CD14-positive monocyte (primary cell): ENCODE results near the gene OXTR. TPM values are rescaled to one million over a fixed set of nuclear protein-coding genes. Genes with fewer than 3 reads are reported as not detected.

Experiments
- DNase-seq, 3 donors: peaks; one replicate each; pipeline ENCODE4 v3.0.0-alpha.2; 2011 to 2022
- H2AFZ ChIP-seq: 2 replicates; pipeline ENCODE4 v1.6.0; 2012; ENCODE audit warnings: mild to moderate bottlenecking, low read depth, low read length, inconsistent platforms; ENCODE audit not compliant: insufficient read depth, poor library complexity, severe bottlenecking
- H3K27ac ChIP-seq, 2 donors: 1 replicate in 1 of 2; 2 replicates in 1 of 2; pipeline ENCODE4 v1.5.1; 2012 to 2013; ENCODE audit warnings: low read length in 2 of 2, control low read depth in 1 of 2, inconsistent platforms in 1 of 2, low read depth in 1 of 2, mild to moderate bottlenecking in 1 of 2
- H3K27me3 ChIP-seq, 2 donors: one replicate each; pipeline versions ENCODE4 v1.6.0 to v1.6.1; 2011 to 2013; ENCODE audit warnings: low read length in 2 of 2; ENCODE audit not compliant: control insufficient read depth in 2 of 2, insufficient read depth in 2 of 2
- H3K36me3 ChIP-seq, 2 donors: replicated peaks in 1 of 2; 1 replicate in 1 of 2; 2 replicates in 1 of 2; pipeline versions ENCODE4 v1.5.1 to v1.6.1; 2012 to 2013; ENCODE audit warnings: low read length in 2 of 2, control low read depth in 1 of 2, inconsistent platforms in 1 of 2, mild to moderate bottlenecking in 1 of 2; ENCODE audit not compliant: insufficient read depth in 2 of 2, control insufficient read depth in 1 of 2
- H3K4me1 ChIP-seq, 2 donors: 1 replicate in 1 of 2; 2 replicates in 1 of 2; pipeline versions ENCODE4 v1.5.1 to v1.6.1; 2012 to 2013; ENCODE audit warnings: low read length in 2 of 2, control low read depth in 1 of 2, inconsistent platforms in 1 of 2, mild to moderate bottlenecking in 1 of 2, moderate library complexity in 1 of 2; ENCODE audit not compliant: insufficient read depth in 2 of 2, control insufficient read depth in 1 of 2
- H3K4me2 ChIP-seq: replicated peaks from 2 replicates; pipeline ENCODE3; 2012; ENCODE audit warnings: low read length, moderate library complexity, mild to moderate bottlenecking; ENCODE audit not compliant: poor library complexity, severe bottlenecking; ENCODE audit errors: extremely low read depth
- H3K4me3 ChIP-seq, 3 experiments: fragments of 200-600 bp in 1 of 3; sonication (generic) in 1 of 3; replicated peaks in 1 of 3; 1 replicate in 2 of 3; 2 replicates in 1 of 3; pipeline ENCODE4 v1.5.1; 2011 to 2013; ENCODE audit warnings: low read length in 3 of 3, mild to moderate bottlenecking in 3 of 3, control low read depth in 2 of 3, low read depth in 2 of 3, inconsistent platforms in 1 of 3, moderate library complexity in 1 of 3
- H3K79me2 ChIP-seq: 2 replicates; pipeline ENCODE4 v1.6.0; 2012; ENCODE audit warnings: mild to moderate bottlenecking, control low read depth, inconsistent platforms, low read length, moderate library complexity; ENCODE audit not compliant: insufficient read depth
- H3K9ac ChIP-seq: 2 replicates; pipeline ENCODE4 v1.6.0; 2017; ENCODE audit warnings: low read length, mild to moderate bottlenecking; ENCODE audit not compliant: insufficient read depth, poor library complexity, severe bottlenecking
- H3K9me3 ChIP-seq, 2 donors: replicated peaks in 1 of 2; 1 replicate in 1 of 2; 2 replicates in 1 of 2; pipeline versions ENCODE4 v1.5.1 to v1.6.1; 2012 to 2013; ENCODE audit warnings: low read length in 2 of 2, control low read depth in 1 of 2; ENCODE audit not compliant: control insufficient read depth in 1 of 2, insufficient read depth in 1 of 2
- H4K20me1 ChIP-seq: 2 replicates; pipeline ENCODE4 v1.6.0; 2012; ENCODE audit warnings: mild to moderate bottlenecking, low read length, control low read depth, moderate library complexity; ENCODE audit not compliant: insufficient read depth
- H3K27ac Mint-ChIP-seq, 7 donors: one replicate each; pipeline ENCODE4 v1.8.0; 2020; ENCODE audit warnings: mild to moderate bottlenecking in 7 of 7, mixed read lengths in 7 of 7, moderate library complexity in 6 of 7, inconsistent platforms in 2 of 7
- H3K27me3 Mint-ChIP-seq, 3 donors: one replicate each; pipeline ENCODE4 v1.8.0; 2021 to 2022; ENCODE audit warnings: low read depth in 3 of 3, mild to moderate bottlenecking in 3 of 3, mixed read lengths in 3 of 3, moderate library complexity in 3 of 3, inconsistent platforms in 1 of 3
- H3K36me3 Mint-ChIP-seq, 2 donors: one replicate each; pipeline ENCODE4 v1.8.0; 2020; ENCODE audit warnings: mixed read lengths in 2 of 2, inconsistent platforms in 1 of 2, mild to moderate bottlenecking in 1 of 2
- H3K4me1 Mint-ChIP-seq: one replicate; pipeline ENCODE4 v1.8.0; 2020; ENCODE audit warnings: mild to moderate bottlenecking, mixed read lengths
- H3K4me3 Mint-ChIP-seq, 2 donors: one replicate each; pipeline ENCODE4 v1.8.0; 2020; ENCODE audit warnings: mild to moderate bottlenecking in 2 of 2, mixed read lengths in 2 of 2, moderate library complexity in 1 of 2
- H3K9me3 Mint-ChIP-seq, 7 donors: one replicate each; pipeline ENCODE4 v1.8.0; 2020 to 2022; ENCODE audit warnings: mixed read lengths in 7 of 7, mild to moderate bottlenecking in 6 of 7, moderate library complexity in 6 of 7, inconsistent platforms in 2 of 7
- WGBS: methylation state at CpG from one replicate; pipeline ENCODE4 v1.1.5; 2013; ENCODE audit warnings: missing lambda C conversion rate; ENCODE audit not compliant: insufficient coverage; 5-methylcytosine and 5-hydroxymethylcytosine counted together
- intact Hi-C, 2 donors: fragments of 100-400 bp; cut with micrococcal nuclease; formaldehyde crosslinking; loops; one replicate each; pipeline versions ENCODE4 v1.15.0 to v1.15.1; 2023
- polyA plus RNA-seq, 3 donors: library from polyadenylated mRNA; depleted of rRNA in 1 of 3; unstranded in 2 of 3; stranded (reverse) in 1 of 3; fragments of 300-500 nt in 2 of 3; fragments of >200 nt in 1 of 3; fragmentation: Illumina TruSeq in 2 of 3; gene quantifications; 1 replicate in 2 of 3; 2 replicates in 1 of 3; pipeline ENCODE4 v1.2.3, GENCODE V29; 2012 to 2021
- TF ChIP-seq, protein P1 (sequence below): fragments of 200-600 bp; IDR thresholded peaks from one replicate; pipeline ENCODE4 v1.8.0; 2022; ENCODE audit warnings: antibody characterized with exemption, mild to moderate bottlenecking

OXTR gene
- polyA plus RNA-seq, 3 donors: 0.03 to 0.07 TPM; not detected in 1

DNA sequence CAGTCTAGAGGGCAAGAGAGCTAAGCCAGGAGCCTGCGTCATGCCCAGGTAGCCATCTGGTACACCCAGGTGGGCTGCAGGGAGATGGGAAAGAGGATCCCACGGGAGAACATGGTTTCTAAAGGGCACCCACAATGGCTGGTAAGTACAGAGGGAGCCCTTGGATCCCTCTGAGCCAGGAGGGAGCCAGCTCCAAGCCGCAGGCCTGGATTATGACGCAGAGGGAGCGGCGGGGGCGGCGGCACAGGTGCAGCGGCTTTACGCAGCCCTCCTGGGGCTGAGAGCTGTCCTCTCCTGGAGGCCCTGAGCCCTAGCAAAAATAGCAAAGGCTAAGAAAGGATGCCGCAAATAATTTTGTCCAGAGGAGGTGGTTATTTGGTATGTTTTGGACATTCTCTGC, 33.0 kb downstream of the OXTR start:
- H3K9me3 Mint-ChIP-seq: no peaks in the 10 kb centered on the region
- intact Hi-C loops: no loop called here
- no peak for DNase-seq
- no peaks in the 10 kb centered on the region for H3K79me2 ChIP-seq
- H3K4me2 ChIP-seq: no peak overlapping the region
- H3K36me3 ChIP-seq: no peaks in the 10 kb centered on the region
- peaks cover 0 to 16% (median 13%) of the 10 kb centered on the region in 3 donors for H3K27me3 Mint-ChIP-seq
- no peaks in the 10 kb centered on the region for H4K20me1 ChIP-seq
- no peak overlapping the region for H2AFZ ChIP-seq
- H3K9ac ChIP-seq: no peak overlapping the region
- no peak overlapping the region for H3K27ac Mint-ChIP-seq
- H3K36me3 Mint-ChIP-seq: no peaks in the 10 kb centered on the region
- TF ChIP-seq, protein P1, sequence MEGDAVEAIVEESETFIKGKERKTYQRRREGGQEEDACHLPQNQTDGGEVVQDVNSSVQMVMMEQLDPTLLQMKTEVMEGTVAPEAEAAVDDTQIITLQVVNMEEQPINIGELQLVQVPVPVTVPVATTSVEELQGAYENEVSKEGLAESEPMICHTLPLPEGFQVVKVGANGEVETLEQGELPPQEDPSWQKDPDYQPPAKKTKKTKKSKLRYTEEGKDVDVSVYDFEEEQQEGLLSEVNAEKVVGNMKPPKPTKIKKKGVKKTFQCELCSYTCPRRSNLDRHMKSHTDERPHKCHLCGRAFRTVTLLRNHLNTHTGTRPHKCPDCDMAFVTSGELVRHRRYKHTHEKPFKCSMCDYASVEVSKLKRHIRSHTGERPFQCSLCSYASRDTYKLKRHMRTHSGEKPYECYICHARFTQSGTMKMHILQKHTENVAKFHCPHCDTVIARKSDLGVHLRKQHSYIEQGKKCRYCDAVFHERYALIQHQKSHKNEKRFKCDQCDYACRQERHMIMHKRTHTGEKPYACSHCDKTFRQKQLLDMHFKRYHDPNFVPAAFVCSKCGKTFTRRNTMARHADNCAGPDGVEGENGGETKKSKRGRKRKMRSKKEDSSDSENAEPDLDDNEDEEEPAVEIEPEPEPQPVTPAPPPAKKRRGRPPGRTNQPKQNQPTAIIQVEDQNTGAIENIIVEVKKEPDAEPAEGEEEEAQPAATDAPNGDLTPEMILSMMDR: no peak
- H3K4me3 Mint-ChIP-seq: no peak overlapping the region
- over 99% methylated on average over 9 of the region's 11 CpGs for WGBS
- H3K9me3 ChIP-seq: no peaks in the 10 kb centered on the region
- no peaks in the 10 kb centered on the region for H3K4me1 Mint-ChIP-seq
- peaks cover 0 to 3% of the 10 kb centered on the region in 2 donors for H3K27me3 ChIP-seq
- no peaks in the 10 kb centered on the region for H3K4me1 ChIP-seq
- H3K27ac ChIP-seq: no peak overlapping the region
- no peak overlapping the region for H3K4me3 ChIP-seq

GRCh38 chr3:8734908-8735307, 34.5 kb downstream of the OXTR start:
- H3K9me3 ChIP-seq: no peaks in the 10 kb centered on the region
- H3K79me2 ChIP-seq: no peaks in the 10 kb centered on the region
- no peaks in the 10 kb centered on the region for H4K20me1 ChIP-seq
- Mint-ChIP-seq H3K36me3 (no peaks in the 10 kb centered on the region), H3K4me3 (no peak overlapping the region), H3K4me1 (no peaks in the 10 kb centered on the region), H3K27ac (no peak overlapping the region), H3K9me3 (no peaks in the 10 kb centered on the region), H3K27me3 (peaks cover 0 to 16% (median 9%) of the 10 kb centered on the region in 3 donors)
- no peak overlapping the region for H3K4me2 ChIP-seq
- no peaks in the 10 kb centered on the region for H3K27me3 ChIP-seq
- H2AFZ ChIP-seq: no peak overlapping the region
- H3K4me3 ChIP-seq: no peak overlapping the region
- no peaks in the 10 kb centered on the region for H3K36me3 ChIP-seq
- intact Hi-C loops: no loop called here
- TF ChIP-seq, protein P1: no peak
- no CpG with 5 or more reads among the region's 1 CpG for WGBS
- no peak overlapping the region for H3K27ac ChIP-seq
- no peaks in the 10 kb centered on the region for H3K4me1 ChIP-seq
- H3K9ac ChIP-seq: no peak overlapping the region
- no peak for DNase-seq
